ENCODE results near the gene LIME1.

DNA sequence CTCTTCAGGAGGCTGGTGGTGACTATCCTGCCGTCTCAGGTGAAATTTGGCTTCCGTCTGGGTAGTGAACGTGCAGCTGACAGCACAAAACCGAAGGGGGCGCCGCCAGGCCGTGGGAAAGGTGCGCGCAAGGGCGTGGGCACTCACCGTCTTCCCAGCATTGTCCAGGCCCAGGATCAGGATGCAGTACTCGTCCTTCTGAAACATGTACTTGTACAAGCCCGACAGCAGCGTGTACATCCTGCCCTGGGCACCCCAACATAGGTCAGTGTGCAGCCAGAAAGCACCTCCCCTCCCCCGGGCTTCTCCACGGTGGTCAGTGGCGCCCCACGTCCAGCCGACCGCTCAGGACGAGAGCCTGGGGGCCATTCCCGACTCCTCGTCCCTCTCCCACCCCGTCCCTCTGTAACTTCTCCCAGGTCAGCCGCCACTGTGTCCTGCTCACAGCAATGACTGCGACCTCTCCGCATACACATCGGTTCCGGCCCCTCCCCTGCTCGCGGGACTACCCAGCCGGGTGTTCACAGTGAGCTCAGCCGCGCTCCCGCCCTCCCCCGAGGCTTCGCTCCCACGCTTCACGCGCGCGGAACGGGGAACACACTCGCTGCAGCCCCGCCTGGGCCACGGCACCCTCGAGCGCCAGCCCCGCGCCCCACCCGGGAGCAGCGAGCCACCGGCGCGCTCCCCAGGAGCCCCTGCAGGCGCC lies 29.5 kb upstream of the LIME1 start:
- TF ChIP-seq, protein P1, sequence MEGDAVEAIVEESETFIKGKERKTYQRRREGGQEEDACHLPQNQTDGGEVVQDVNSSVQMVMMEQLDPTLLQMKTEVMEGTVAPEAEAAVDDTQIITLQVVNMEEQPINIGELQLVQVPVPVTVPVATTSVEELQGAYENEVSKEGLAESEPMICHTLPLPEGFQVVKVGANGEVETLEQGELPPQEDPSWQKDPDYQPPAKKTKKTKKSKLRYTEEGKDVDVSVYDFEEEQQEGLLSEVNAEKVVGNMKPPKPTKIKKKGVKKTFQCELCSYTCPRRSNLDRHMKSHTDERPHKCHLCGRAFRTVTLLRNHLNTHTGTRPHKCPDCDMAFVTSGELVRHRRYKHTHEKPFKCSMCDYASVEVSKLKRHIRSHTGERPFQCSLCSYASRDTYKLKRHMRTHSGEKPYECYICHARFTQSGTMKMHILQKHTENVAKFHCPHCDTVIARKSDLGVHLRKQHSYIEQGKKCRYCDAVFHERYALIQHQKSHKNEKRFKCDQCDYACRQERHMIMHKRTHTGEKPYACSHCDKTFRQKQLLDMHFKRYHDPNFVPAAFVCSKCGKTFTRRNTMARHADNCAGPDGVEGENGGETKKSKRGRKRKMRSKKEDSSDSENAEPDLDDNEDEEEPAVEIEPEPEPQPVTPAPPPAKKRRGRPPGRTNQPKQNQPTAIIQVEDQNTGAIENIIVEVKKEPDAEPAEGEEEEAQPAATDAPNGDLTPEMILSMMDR (IDR thresholded peaks at IDR 0.05 in 8 of 11, conservative IDR thresholded peaks at IDR 0.05 in 3 of 11) = peak in 9 of 11 experiments; percentile 11 to 52 (median 35)
- TF ChIP-seq POLR2A (IDR thresholded peaks at IDR 0.05) (no peak), POLR2AphosphoS5 (IDR thresholded peaks at IDR 0.05) (no peak)
